Pons (tissue), 1 donor: ENCODE results near the gene C9orf85.

Experiments
- DNase-seq: peaks from one replicate; pipeline ENCODE4 v3.0.0-alpha.2; 2016; ENCODE audit warnings: low spot score

Gene C9orf85

GRCh38 chr9:71904076-71904475 is 7.4 kb upstream of the C9orf85 start:
- no peak for DNase-seq

GRCh38 chr9:71908825-71909224 is 2.6 kb upstream of the C9orf85 start:
- peak; percentile 45 for DNase-seq

DNA sequence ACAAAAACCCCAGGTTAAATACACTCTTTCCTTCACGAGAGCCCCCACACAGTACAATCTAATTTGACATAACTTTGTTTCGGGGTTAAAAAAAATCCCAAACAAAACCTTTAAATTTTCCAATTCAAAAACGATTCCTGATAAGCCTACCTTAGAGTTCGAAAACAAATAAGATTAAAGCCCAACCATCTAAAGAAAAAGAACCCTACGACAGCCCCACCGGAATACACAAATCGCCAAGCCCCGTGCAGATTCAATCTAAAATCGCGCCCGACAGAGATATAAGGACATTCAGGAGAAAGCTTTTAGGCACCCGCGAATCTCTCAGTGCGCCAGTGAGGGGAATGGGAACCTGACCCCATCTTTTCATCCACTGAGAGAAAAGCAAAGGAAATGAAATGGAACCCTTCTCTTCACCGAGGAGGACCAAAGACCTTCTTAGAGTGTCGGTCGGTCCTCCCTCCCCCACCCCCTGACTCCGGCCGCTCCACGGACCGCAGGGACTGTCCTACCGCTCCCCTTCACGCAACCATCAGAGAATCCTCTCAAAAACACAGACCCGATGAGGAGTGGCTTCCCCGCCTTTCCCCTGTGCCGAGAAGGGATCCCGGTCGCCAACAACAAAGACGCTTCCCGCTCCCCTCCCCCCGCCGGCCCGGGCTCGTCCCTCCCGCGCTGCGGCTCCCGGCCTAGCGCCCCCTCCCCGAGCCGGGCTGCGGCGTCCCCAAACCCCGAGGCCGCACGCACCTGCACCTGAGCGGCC is 1.4 kb upstream of the C9orf85 start:
- peak; percentile 53 for DNase-seq

DNA sequence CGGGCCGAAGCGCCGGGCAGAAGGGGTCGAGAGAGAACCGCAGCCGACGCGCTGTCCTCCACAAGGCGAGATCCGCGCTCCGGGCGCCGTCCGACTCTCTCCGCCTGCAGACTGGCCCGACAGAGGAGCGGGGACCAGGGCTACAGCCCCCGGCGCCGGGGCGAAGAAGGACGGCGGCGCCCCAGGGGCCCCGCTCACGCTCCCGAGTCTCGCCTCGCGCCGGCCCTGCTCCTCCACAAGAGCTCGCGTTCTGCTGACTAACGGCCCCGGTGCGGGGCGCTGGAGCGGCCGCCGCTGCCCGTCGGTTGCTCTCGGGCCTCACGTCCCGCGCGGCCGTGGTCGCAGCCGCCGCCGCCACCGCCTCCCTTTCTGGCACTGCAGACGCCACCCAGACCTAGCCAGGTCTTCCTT is 784 bp upstream of the C9orf85 start:
- DNase-seq: no peak

DNA sequence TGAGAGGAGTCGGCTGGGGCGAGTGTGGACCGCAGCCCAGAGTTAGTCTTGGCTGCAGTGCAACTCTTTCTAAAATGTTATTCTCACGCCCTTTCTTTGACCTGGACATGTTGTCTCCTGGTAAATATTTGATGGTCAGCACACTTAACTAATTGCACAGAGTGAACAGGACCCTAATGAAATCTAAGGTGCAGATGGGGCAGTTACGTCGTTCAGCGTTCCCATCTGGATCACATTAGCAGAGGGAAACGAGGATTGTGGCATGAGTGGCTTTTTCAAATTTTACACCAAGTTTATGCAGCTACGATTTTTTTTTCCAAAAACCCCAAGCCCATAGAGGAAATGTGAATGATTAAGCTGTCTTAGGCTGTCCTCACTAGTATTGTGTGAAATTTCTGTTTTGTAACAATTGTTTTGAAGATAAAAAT is 483 bp downstream of the C9orf85 start:
- no peak for DNase-seq

DNA sequence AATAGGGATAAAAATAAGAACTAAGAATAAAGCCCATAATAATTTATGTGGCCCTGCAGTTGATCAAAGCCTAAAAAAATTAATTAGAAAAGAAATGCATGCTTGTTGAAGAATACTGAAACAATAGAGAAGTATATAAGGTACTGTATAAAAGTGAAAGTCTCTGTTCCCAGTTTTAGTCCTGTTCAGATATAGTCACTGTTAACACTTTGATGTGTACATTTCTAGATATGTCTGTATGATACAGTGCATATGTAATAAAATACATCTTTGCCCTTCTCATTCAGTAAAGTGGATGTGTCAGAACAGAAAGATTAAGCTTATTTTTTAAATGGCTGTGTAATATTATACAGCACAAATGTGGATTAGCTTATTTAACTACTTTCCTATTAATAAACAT is 4.1 kb downstream of the C9orf85 start:
- no peak for DNase-seq

GRCh38 chr9:71916834-71917534 is 5.5 kb downstream of the C9orf85 start:
- no peak for DNase-seq

- DNase-seq: no peak
Observed at GRCh38 chr9:71918419-71918818, 7.0 kb downstream of the C9orf85 start.

DNA sequence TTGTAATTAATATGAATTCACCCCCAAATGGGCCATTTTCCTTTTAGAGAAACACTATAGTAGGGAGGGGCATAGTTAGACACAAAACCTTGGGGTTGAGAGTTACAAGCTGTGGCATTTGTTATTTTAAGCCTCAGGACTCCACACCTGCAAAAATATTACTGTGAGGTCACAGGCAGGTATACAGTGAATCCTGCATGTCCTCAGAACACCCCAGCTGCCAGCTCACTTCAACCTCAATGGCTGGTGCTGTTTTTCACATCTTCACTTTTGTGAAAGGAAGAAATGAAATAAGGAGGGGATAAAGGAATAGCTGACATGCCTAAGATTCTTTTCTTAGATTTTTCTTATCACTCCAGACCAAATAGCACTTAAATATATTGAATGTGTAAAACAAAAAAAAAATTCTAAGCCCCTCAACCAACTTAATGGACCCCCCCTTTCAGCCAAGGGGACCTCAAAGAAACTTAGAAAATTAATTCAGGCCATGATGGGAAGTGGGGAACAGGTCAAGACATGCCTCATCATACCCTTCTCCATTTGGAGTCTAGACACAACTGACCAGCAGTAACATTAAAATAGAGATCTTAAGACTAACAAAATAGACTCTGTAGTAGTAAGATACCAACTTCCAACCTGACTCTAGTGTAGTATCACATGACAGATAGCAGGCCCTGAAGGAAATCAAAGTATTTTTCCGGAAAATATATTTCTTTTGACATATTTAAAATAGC is 9.2 kb downstream of the C9orf85 start:
- DNase-seq: no peak

DNA sequence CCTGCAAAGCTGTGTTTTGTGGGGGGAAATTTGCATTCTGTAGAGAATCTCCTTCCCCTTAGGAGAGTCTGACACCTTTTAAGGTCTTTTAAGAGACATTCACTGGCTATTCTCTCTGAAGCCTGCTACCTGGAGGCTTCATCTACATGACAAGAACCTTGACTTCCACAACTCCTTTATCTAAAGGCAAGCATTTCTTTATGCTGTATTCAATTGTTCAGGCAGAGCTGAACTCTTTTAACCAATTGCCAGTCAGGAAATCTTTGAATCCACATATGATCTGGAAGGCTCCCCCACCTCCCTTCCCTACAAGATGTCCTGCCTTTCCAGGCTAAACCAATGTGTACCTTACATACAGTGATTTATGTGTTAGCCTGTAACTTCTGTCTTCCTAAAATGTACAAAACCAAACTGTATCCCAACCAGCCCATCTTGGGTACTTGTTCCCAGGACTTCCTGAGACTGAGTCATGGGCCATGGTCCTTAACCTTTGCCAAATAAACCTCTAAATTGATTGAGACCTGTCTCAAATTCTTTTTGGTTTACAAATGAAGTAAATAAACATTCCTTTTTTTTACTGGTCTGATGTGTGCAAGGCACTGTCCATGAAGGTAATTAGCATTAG is 9.9 kb downstream of the C9orf85 start:
- no peak for DNase-seq

- DNase-seq: no peak
Observed at GRCh38 chr9:71924576-71924975, 13.1 kb downstream of the C9orf85 start.

DNA sequence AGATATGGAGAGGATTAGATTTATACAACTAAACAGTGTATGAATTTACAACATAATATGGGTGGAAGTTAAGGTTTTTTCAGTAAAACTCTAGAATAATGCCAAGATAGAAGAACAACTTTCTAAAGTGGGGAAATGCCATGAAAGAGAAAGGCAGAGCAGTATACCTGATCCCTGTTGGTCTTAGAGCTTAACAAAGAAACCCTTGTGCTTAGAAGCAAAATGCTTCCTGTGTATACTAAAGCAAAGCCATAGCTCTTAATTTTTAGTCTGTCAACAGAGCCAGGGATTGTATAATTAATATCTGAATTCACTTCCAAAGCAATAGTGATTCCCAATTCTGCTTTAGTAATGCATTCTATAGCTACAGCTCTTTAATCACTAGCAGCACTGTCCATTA is 14.4 kb downstream of the C9orf85 start:
- peak; percentile 58 for DNase-seq

GRCh38 chr9:71928376-71928775 is 16.9 kb downstream of the C9orf85 start:
- no peak for DNase-seq

GRCh38 chr9:71928806-71929205 is 17.4 kb downstream of the C9orf85 start:
- no peak for DNase-seq

- no peak for DNase-seq
Observed at GRCh38 chr9:71929223-71929622, 17.8 kb downstream of the C9orf85 start.

DNA sequence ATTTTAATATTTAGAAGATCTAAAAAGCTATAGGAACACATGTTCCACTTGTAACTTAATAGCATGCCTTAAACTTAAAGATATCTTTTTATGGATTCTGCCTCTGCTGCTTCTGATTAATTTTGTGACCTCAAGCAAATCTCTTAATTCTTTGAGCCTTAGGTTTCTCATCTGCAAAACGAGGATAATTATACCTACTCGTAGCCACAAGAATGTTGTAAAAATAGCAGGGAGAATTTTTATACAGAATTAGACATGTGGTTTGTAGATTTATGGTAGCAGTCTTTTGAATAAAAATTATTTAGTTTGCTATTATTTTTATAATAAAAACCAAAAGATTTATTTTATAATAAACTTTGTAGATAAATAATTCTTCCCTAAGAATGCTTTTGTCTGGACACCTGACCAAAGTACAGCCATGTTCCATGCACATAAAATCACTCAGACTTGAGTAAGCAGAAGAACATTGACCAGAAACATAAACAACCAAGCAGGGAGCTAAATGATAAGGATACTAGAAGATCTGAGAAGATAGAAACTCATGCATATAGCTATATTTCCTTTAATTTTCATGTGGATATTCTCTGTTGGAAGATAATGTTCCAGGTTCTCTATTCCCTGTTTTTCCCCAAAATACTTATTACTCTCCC is 18.5 kb downstream of the C9orf85 start:
- DNase-seq: no peak

GRCh38 chr9:71931166-71931565 is 19.7 kb downstream of the C9orf85 start:
- no peak for DNase-seq

DNA sequence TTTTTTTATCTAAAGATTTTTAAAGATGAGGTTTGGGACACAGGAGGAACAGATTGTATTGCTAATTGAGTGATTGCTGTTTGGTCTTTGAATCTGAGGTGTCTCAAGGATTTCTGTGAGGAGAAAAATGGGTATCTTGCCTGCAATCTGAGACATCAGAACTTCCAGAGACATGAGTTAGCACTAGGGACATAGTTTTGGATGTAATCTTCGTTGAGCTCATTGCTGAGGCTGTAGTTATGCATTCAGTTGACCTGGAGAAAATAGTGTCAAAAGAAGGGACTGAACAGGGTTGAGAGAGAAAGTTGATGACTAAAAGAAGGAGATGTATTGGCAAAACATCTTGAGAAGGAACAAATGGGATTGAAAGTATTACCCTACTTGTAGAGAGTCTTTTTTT is 24.6 kb downstream of the C9orf85 start:
- DNase-seq: peak; percentile 33

GRCh38 chr9:71937070-71937625 is 25.7 kb downstream of the C9orf85 start:
- DNase-seq: peak; percentile 93

DNA sequence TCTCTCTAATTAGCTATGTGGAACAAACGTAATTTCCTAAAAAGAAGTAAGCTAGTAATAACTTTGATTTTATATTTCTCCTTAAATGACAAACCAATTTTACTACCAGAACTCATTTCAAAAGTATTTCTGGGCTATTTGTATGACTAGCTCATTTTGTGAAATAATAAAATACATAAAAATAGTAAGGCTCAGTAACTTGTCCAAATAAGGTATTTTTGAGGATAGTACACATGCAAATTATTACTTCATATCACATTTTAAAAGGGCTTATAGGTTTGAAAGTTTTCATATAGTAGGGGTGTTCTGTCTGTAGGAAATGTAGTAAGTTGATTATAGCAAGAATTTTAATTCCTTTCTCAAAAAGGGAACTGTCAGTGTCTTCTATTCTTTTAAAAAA is 26.5 kb downstream of the C9orf85 start:
- DNase-seq: peak; percentile 49

DNA sequence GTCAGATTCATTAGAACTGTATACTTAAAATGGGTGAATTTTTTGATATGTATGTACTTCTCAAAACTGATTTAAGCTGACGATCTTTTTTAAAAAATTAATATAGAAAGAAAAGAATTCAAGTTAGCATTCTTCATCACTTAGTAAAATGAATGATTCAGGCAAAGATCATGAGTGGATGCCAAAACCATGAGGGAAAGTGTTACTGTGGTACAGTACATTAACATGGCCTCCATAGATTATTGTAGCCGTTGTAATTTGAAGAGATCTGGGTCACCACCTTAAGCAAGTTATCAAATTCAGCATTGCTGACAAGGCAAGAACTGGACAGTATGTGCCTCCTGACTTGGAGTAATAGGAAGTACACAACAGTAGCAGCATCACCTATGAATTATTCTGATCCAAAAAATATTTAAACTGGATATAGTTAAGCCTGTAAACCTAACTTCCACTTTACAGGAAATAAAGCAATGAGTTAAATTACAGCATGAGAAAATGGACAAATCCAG is 29.7 kb downstream of the C9orf85 start:
- DNase-seq: no peak
